ENCODE results near the gene SYTL2.
"Not testable (repeated sequence)": the region's sequence is repeated elsewhere in the genome, so short reads cannot be mapped to it uniquely, and the experiment has no call there.

SYTL2 gene

GRCh38 chr11:85672105-85672902 lies 138.6 kb downstream of the SYTL2 start:
- DNase-seq: no peak

GRCh38 chr11:85670949-85671663 lies 139.8 kb downstream of the SYTL2 start:
- DNase-seq: not testable (repeated sequence)

- DNase-seq: no peak
Observed at GRCh38 chr11:85668157-85668556, 142.8 kb downstream of the SYTL2 start.

GRCh38 chr11:85666687-85667086 lies 144.3 kb downstream of the SYTL2 start:
- no peak for DNase-seq

- DNase-seq: no peak
Observed at GRCh38 chr11:85665733-85666132, 145.2 kb downstream of the SYTL2 start.

GRCh38 chr11:85664615-85665481 lies 146.1 kb downstream of the SYTL2 start, which contains the start of gene CREBZF:
Gene CREBZF (minus strand): TSS chr11:85665129. CDS start chr11:85664875, 254 bp downstream.
- peak; percentile 77 for DNase-seq

- peak; percentile 5 for DNase-seq
Observed at GRCh38 chr11:85663753-85664614, 147.0 kb downstream of the SYTL2 start.

- no peak for DNase-seq
Observed at GRCh38 chr11:85663080-85663752, 147.7 kb downstream of the SYTL2 start.

- DNase-seq: no peak
Observed at GRCh38 chr11:85661972-85662664, 148.8 kb downstream of the SYTL2 start.

- no peak for DNase-seq
Observed at GRCh38 chr11:85658180-85658579, 152.8 kb downstream of the SYTL2 start.

- no peak for DNase-seq
Observed at GRCh38 chr11:85656777-85657176, 154.2 kb downstream of the SYTL2 start.

GRCh38 chr11:85654343-85654742 lies 156.6 kb downstream of the SYTL2 start:
- not testable (repeated sequence) for DNase-seq

- no peak for DNase-seq
Observed at GRCh38 chr11:85652786-85653447, 158.0 kb downstream of the SYTL2 start.

GRCh38 chr11:85651118-85651517 lies 159.8 kb downstream of the SYTL2 start:
- DNase-seq: no peak

GRCh38 chr11:85647604-85648299 lies 163.2 kb downstream of the SYTL2 start, which contains the start of gene TMEM126A:
Gene TMEM126A (plus strand): TSS chr11:85647967. CDS start chr11:85650256, 2,289 bp downstream.
- DNase-seq: peak; percentile 64

- DNase-seq: no peak
Observed at GRCh38 chr11:85647078-85647477, 163.9 kb downstream of the SYTL2 start.
